Neural cell (in vitro differentiated cells): Measurements from ENCODE around the gene HAGHL. TPM values are rescaled to one million over a fixed set of nuclear protein-coding genes. Genes with fewer than 3 reads are reported as not detected.

Experiments used
- H2AFZ ChIP-seq: fragments of 200-600, 300-800 bp; sonication (generic), shearing (Covaris generic); 2 replicates; pipeline ENCODE4 v1.6.0; 2014; ENCODE audit warnings: low read depth, mild to moderate bottlenecking, antibody characterized with exemption, low read length, moderate library complexity
- H3F3A ChIP-seq: fragments of 200-600 bp; shearing (Covaris generic); 2 replicates; pipeline ENCODE4 v1.6.1; 2016; ENCODE audit warnings: mild to moderate bottlenecking, moderate library complexity, mixed read lengths, antibody characterized with exemption, low read length; ENCODE audit not compliant: insufficient read depth, poor library complexity, severe bottlenecking
- H3K27ac ChIP-seq: fragments of 200-600, 300-800 bp; sonication (generic), shearing (Covaris generic); 2 replicates; pipeline ENCODE4 v1.5.1; 2014; ENCODE audit warnings: mild to moderate bottlenecking, low read length, moderate library complexity
- H3K27me3 ChIP-seq: fragments of 300-800, 200-600 bp; sonication (generic), shearing (Covaris generic); 2 replicates; pipeline ENCODE4 v1.6.0; 2014; ENCODE audit warnings: mild to moderate bottlenecking, low read depth, low read length, moderate library complexity; ENCODE audit not compliant: insufficient read depth
- H3K36me3 ChIP-seq: fragments of 300-800, 200-600 bp; sonication (generic), shearing (Covaris generic); 2 replicates; pipeline ENCODE4 v1.5.1; 2014; ENCODE audit warnings: mild to moderate bottlenecking, antibody characterized with exemption, low read length, moderate library complexity; ENCODE audit not compliant: insufficient read depth
- H3K4me2 ChIP-seq: fragments of 300-800, 200-600 bp; sonication (generic), shearing (Covaris generic); 2 replicates; pipeline ENCODE4 v1.6.0; 2014; ENCODE audit warnings: mild to moderate bottlenecking, low read length
- H3K4me3 ChIP-seq: fragments of 300-800, 200-600 bp; sonication (generic), shearing (Covaris generic); 2 replicates; pipeline ENCODE4 v1.5.1; 2014; ENCODE audit warnings: mild to moderate bottlenecking, low read length, moderate library complexity
- H3K79me2 ChIP-seq: fragments of 200-600 bp; shearing (Covaris generic); replicated peaks from 2 replicates; pipeline ENCODE4 v1.6.0; 2014; ENCODE audit warnings: mild to moderate bottlenecking, low read length, moderate library complexity; ENCODE audit not compliant: insufficient read depth
- H3K9ac ChIP-seq: fragments of 300-800, 200-600 bp; sonication (generic), shearing (Covaris generic); 2 replicates; pipeline ENCODE4 v1.6.1; 2016; ENCODE audit warnings: mild to moderate bottlenecking, low read length, mixed read lengths
- H3K9me2 ChIP-seq: fragments of 200-600 bp; shearing (Covaris generic); 2 replicates; pipeline ENCODE4 v1.6.1; 2016; ENCODE audit warnings: mild to moderate bottlenecking, low read length, mixed read lengths; ENCODE audit not compliant: insufficient read depth
- H3K9me3 ChIP-seq: fragments of 200-600, 300-800 bp; sonication (generic), shearing (Covaris generic); 2 replicates; pipeline ENCODE4 v1.6.1; 2016; ENCODE audit warnings: mild to moderate bottlenecking, mixed run types, low read length, moderate library complexity, mixed read lengths
- H4K20me1 ChIP-seq: fragments of 200-600 bp; shearing (Covaris generic); 2 replicates; pipeline ENCODE4 v1.6.1; 2016; ENCODE audit warnings: mild to moderate bottlenecking, mixed run types; ENCODE audit not compliant: insufficient read depth
- EP300 ChIP-seq: fragments of 450-650 bp; conservative IDR thresholded peaks from 2 replicates; pipeline ENCODE4 v1.6.1; 2014; ENCODE audit warnings: antibody characterized with exemption, mild to moderate bottlenecking, moderate library complexity; ENCODE audit not compliant: poor library complexity, severe bottlenecking
- EZH2 ChIP-seq: fragments of 200-600, 300-800 bp; shearing (Covaris generic), sonication (generic); IDR thresholded peaks from 2 replicates; pipeline ENCODE4 v1.6.1; 2014; ENCODE audit warnings: antibody characterized with exemption, low read length, borderline replicate concordance, mild to moderate bottlenecking; ENCODE audit not compliant: insufficient read depth, poor library complexity, severe bottlenecking
- MXI1 ChIP-seq: fragments of 450-650 bp; conservative IDR thresholded peaks from 2 replicates; pipeline ENCODE4 v1.6.1; 2014; ENCODE audit warnings: antibody characterized with exemption, mild to moderate bottlenecking; ENCODE audit not compliant: poor library complexity, severe bottlenecking
- POLR2AphosphoS5 ChIP-seq: IDR thresholded peaks from 2 replicates; pipeline ENCODE4 v1.6.1; 2012
- RAD21 ChIP-seq: fragments of 450-650 bp; conservative IDR thresholded peaks from 2 replicates; pipeline ENCODE4 v1.6.1; 2014; ENCODE audit warnings: antibody characterized with exemption, mild to moderate bottlenecking, moderate library complexity
- REST ChIP-seq: IDR thresholded peaks from 2 replicates; pipeline ENCODE4 v1.6.1; 2012; ENCODE audit warnings: borderline replicate concordance
- SMC3 ChIP-seq: fragments of 450-650 bp; conservative IDR thresholded peaks from 2 replicates; pipeline ENCODE4 v1.6.1; 2014; ENCODE audit warnings: antibody characterized with exemption, mild to moderate bottlenecking, moderate library complexity; ENCODE audit not compliant: poor library complexity
- TAF1 ChIP-seq: IDR thresholded peaks from 2 replicates; pipeline ENCODE4 v1.6.1; 2012; ENCODE audit warnings: low read depth
- polyA plus RNA-seq: library from polyadenylated mRNA; depleted of rRNA; stranded (reverse); fragments of >200 nt; gene quantifications from 2 replicates; pipeline ENCODE4 v1.2.3, GENCODE V29; 2014
- TF ChIP-seq, protein P1 (sequence below): fragments of 450-650 bp; IDR thresholded peaks from 2 replicates; pipeline ENCODE4 v1.5.1; 2014; ENCODE audit warnings: antibody characterized with exemption, mild to moderate bottlenecking, moderate library complexity; ENCODE audit not compliant: poor library complexity, severe bottlenecking

The HAGHL gene
- polyA plus RNA-seq, 1 donor from 2014 or later: 28.3 TPM

GRCh38 chr16:739560-740458 is 12.9 kb downstream of the HAGHL start:
- H3K9me3 ChIP-seq: no peaks in the 10 kb centered on the region
- TF ChIP-seq SMC3 (no peak), RAD21 (no peak), TAF1 (no peak), EZH2 (no peak)
- peak overlapping the region; percentile 86 for H3K4me2 ChIP-seq
- H3K27ac ChIP-seq: peak overlapping the region; percentile 63
- H3K9ac ChIP-seq: peak overlapping the region; percentile 90
- H3F3A ChIP-seq: no peaks in the 10 kb centered on the region
- H3K9me2 ChIP-seq: no peaks in the 10 kb centered on the region
- peaks cover 5% of the 10 kb centered on the region for H3K79me2 ChIP-seq
- H3K27me3 ChIP-seq: no peaks in the 10 kb centered on the region
- peak overlapping the region; percentile 96 for H3K4me3 ChIP-seq
- H4K20me1 ChIP-seq: no peaks in the 10 kb centered on the region
- H3K36me3 ChIP-seq: no peaks in the 10 kb centered on the region
- no peak overlapping the region for H2AFZ ChIP-seq

DNA sequence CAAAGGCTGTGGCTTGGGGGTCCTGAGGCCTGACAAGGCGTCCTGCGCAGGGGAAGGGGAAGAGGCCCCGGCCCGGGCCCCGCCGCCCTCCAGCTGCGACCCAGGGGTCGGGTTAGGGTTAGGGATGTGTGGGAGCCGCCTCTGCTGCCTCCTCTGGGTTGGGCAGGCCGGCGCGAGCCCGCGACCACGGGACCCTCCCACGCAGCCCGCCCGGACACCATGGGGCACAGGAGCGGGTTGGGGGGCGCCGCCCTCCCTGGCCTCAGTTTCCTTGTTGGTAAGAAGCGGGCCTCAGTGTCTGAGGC is 13.5 kb downstream of the HAGHL start:
- Histone ChIP-seq H3F3A (no peaks in the 10 kb centered on the region), H3K79me2 (peaks cover 5% of the 10 kb centered on the region), H4K20me1 (no peaks in the 10 kb centered on the region), H3K4me3 (peak overlapping the region; percentile 96), H3K27ac (peak overlapping the region; percentile 63), H3K9me2 (no peaks in the 10 kb centered on the region), H2AFZ (peak overlapping the region; percentile 79), H3K9ac (peak overlapping the region; percentile 90), H3K4me2 (peak overlapping the region; percentile 86), H3K36me3 (no peaks in the 10 kb centered on the region), H3K27me3 (no peaks in the 10 kb centered on the region), H3K9me3 (no peaks in the 10 kb centered on the region)
- no peak for TF ChIP-seq TAF1
- TF ChIP-seq SMC3: no peak
- TF ChIP-seq EZH2: no peak
- TF ChIP-seq REST: no peak
- TF ChIP-seq, protein P1, sequence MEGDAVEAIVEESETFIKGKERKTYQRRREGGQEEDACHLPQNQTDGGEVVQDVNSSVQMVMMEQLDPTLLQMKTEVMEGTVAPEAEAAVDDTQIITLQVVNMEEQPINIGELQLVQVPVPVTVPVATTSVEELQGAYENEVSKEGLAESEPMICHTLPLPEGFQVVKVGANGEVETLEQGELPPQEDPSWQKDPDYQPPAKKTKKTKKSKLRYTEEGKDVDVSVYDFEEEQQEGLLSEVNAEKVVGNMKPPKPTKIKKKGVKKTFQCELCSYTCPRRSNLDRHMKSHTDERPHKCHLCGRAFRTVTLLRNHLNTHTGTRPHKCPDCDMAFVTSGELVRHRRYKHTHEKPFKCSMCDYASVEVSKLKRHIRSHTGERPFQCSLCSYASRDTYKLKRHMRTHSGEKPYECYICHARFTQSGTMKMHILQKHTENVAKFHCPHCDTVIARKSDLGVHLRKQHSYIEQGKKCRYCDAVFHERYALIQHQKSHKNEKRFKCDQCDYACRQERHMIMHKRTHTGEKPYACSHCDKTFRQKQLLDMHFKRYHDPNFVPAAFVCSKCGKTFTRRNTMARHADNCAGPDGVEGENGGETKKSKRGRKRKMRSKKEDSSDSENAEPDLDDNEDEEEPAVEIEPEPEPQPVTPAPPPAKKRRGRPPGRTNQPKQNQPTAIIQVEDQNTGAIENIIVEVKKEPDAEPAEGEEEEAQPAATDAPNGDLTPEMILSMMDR: no peak
- TF ChIP-seq RAD21: no peak
- no peak for TF ChIP-seq EP300
- no peak for TF ChIP-seq MXI1
- no peak for TF ChIP-seq POLR2AphosphoS5
